Body of pancreas (tissue), 4 donors: Measurements from ENCODE around the gene ZNF90. TPM values are rescaled to one million over a fixed set of nuclear protein-coding genes. Genes with fewer than 3 reads are reported as not detected.

Source experiments
- ATAC-seq: fragments of 150-250 bp; one replicate; pipeline ENCODE4 v1.9.1; 2016
- DNase-seq, 4 donors: peaks; one replicate each; pipeline ENCODE4 v3.0.0-alpha.2; 2019
- H3K27ac ChIP-seq, 4 donors: fragments of 200-600 bp; sonication (generic); 1 replicate in 3 of 4; 2 replicates in 1 of 4; pipeline versions ENCODE4 v1.5.1 to v1.6.1; 2016 to 2019; ENCODE audit warnings: mild to moderate bottlenecking in 1 of 4, mixed read lengths in 1 of 4, moderate library complexity in 1 of 4
- H3K27me3 ChIP-seq, 2 donors: fragments of 200-600 bp; sonication (generic); one replicate each; pipeline ENCODE4 v1.6.0; 2016; ENCODE audit warnings: mild to moderate bottlenecking in 1 of 2
- H3K36me3 ChIP-seq, 2 donors: fragments of 200-600 bp; sonication (generic); replicated peaks in 1 of 2; 2 replicates each; pipeline ENCODE4 v1.5.1; 2016; ENCODE audit warnings: low read depth in 2 of 2; ENCODE audit not compliant: insufficient read depth in 1 of 2
- H3K4me1 ChIP-seq: fragments of 200-600 bp; sonication (generic); one replicate; pipeline ENCODE4 v1.6.0; 2016
- H3K4me3 ChIP-seq, 2 donors: fragments of 200-600 bp; sonication (generic); 1 replicate in 1 of 2; 2 replicates in 1 of 2; pipeline ENCODE4 v1.5.1; 2016 to 2019
- H3K9me3 ChIP-seq, 3 donors: fragments of 200-600 bp; sonication (generic); 1 replicate in 2 of 3; 2 replicates in 1 of 3; pipeline ENCODE4 v1.5.1; 2016
- CTCF ChIP-seq, 7 experiments: fragments of 450-650 bp in 4 of 7; fragments of 200-600 bp in 3 of 7; sonication (generic) in 3 of 7; IDR thresholded peaks; one replicate each; pipeline ENCODE4 v1.5.1; 2016 to 2019; ENCODE audit warnings: antibody characterized with exemption in 7 of 7
- POLR2A ChIP-seq, 3 donors: fragments of 450-650 bp; IDR thresholded peaks; one replicate each; pipeline ENCODE4 v1.6.1; 2016; ENCODE audit warnings: antibody characterized with exemption in 3 of 3, mild to moderate bottlenecking in 2 of 3
- WGBS, 2 donors: methylation state at CpG; one replicate each; pipeline ENCODE4 v1.1.5; 2017; 5-methylcytosine and 5-hydroxymethylcytosine counted together
- intact Hi-C: fragments of 100-400 bp; cut with DNase I; formaldehyde crosslinking; loops from one replicate; pipeline ENCODE4 v1.15.1; 2023
- small RNA-seq: library from RNA; depleted of rRNA; stranded (forward); fragments of <200 nt; gene quantifications from one replicate; pipeline ENCODE3, GENCODE V24; 2016
- total RNA-seq, 2 donors: library from RNA; depleted of rRNA; stranded (reverse); fragments of >200 nt; gene quantifications; one replicate each; pipeline ENCODE4 v1.1.0, GENCODE V29; 2016

Gene ZNF90
- total RNA-seq, 2 donors from 2014 or later = 6.7 to 13.5 TPM

- Histone ChIP-seq H3K27ac (peak overlapping the region in 1 of 4 donors; percentile 83), H3K9me3 (no peaks in the 10 kb centered on the region), H3K4me3 (no peak overlapping the region), H3K36me3 (no peaks in the 10 kb centered on the region), H3K4me1 (peaks cover 15% of the 10 kb centered on the region), H3K27me3 (no peaks in the 10 kb centered on the region)
- DNase-seq (no peak), ATAC-seq (no peak)
- intact Hi-C loops = loop anchor here (10.0 kb wide), 1 partner anchor 70 kb away; no protein-coding TSS in a partner anchor
- whole genome bisulfite sequencing, 2 donors = 72 to 94% methylated on average over 1 of the region's 1 CpG
- no peak for TF ChIP-seq CTCF (IDR thresholded peaks at IDR 0.05)
Observed at GRCh38 chr19:20164456-20164855, 86.7 kb downstream of the ZNF90 start.

- 49 to 54% methylated on average over 7 of the region's 7 CpGs for WGBS, 2 donors
- TF ChIP-seq POLR2A (IDR thresholded peaks at IDR 0.05) (no peak), CTCF (IDR thresholded peaks at IDR 0.05) (no peak)
- Histone ChIP-seq H3K36me3 (no peaks in the 10 kb centered on the region), H3K9me3 (no peaks in the 10 kb centered on the region), H3K27ac (peak overlapping the region in 3 of 4 donors; percentile 1 to 83 (median 71)), H3K4me3 (no peak overlapping the region), H3K4me1 (peaks cover 15% of the 10 kb centered on the region), H3K27me3 (no peaks in the 10 kb centered on the region)
- peak; percentile 31 for ATAC-seq
- intact Hi-C loops = loop anchor here (10.0 kb wide), 1 partner anchor 71 kb away; no protein-coding TSS in a partner anchor
- peak; percentile 18 to 28 (median 24) for DNase-seq
Observed at GRCh38 chr19:20165971-20166592, 88.3 kb downstream of the ZNF90 start.

GRCh38 chr19:20167020-20167644 is 89.3 kb downstream of the ZNF90 start, which contains the start of gene ZNF486:
Gene ZNF486 (plus strand): TSS chr19:20167214. CDS start chr19:20167331, 117 bp downstream.
- ATAC-seq (peak; percentile 97), DNase-seq (peak; percentile 97 to 99 (median 98))
- 0 to 4% methylated on average over 13 to 25 of the region's 25 CpGs for WGBS, 2 donors

GRCh38 chr19:20167651-20168122 is 89.9 kb downstream of the ZNF90 start:
- ATAC-seq (no peak), DNase-seq (no peak)
- H3K4me1 ChIP-seq = peaks cover 9% of the 10 kb centered on the region
- no peaks in the 10 kb centered on the region for H3K9me3 ChIP-seq
- WGBS, 2 donors = 15 to 16% methylated on average over 22 of the region's 22 CpGs
- peak overlapping the region; percentile 53 to 74 for H3K4me3 ChIP-seq
- intact Hi-C loops = loop anchor here (10.0 kb wide), 1 partner anchor 73 kb away; no protein-coding TSS in a partner anchor
- H3K36me3 ChIP-seq = no peaks in the 10 kb centered on the region
- TF ChIP-seq POLR2A (IDR thresholded peaks at IDR 0.05) (no peak), CTCF (IDR thresholded peaks at IDR 0.05) (no peak)
- H3K27ac ChIP-seq = peak overlapping the region in 3 of 4 donors; percentile 71 to 83 (median 72)
- no peaks in the 10 kb centered on the region for H3K27me3 ChIP-seq

More at GRCh38 chr19:20167020-20167644, 89.3 kb downstream of the ZNF90 start, which contains the start of gene ZNF486:
- TF ChIP-seq CTCF (IDR thresholded peaks at IDR 0.05) (no peak), POLR2A (IDR thresholded peaks at IDR 0.05) (peak; percentile 51 to 88 (median 77))
- Histone ChIP-seq H3K27ac (peak within 1 kb of the TSS; percentile 34 to 83 (median 72)), H3K27me3 (no peaks in the 10 kb centered on the region), H3K9me3 (no peaks in the 10 kb centered on the region), H3K36me3 (no peaks in the 10 kb centered on the region), H3K4me3 (peak within 1 kb of the TSS; percentile 53 to 74), H3K4me1 (peaks cover 9% of the 10 kb centered on the region)
- intact Hi-C loops = loop anchor here (10.0 kb wide), 1 partner anchor 72 kb away; no protein-coding TSS in a partner anchor

Small RNA genes within 50 kb of the gene (small RNA-seq; reads per million reads assigned to genes)
- gene AC006539.3 = not detected

Other genes starting within 250 kb of the ZNF90 start
- gene ZNF253, start 212.1 kb upstream of the ZNF90 start, total RNA-seq = 1 to 10 TPM; 7.6 to 8.8 TPM
- 1 to 10 TPM; 2.3 to 5.4 TPM for gene ZNF93, start 177.1 kb upstream of the ZNF90 start, total RNA-seq
- gene ZNF682, start 38.5 kb upstream of the ZNF90 start, total RNA-seq = 1 to 10 TPM; 3.0 to 8.6 TPM
- gene ZNF486, start 89.2 kb downstream of the ZNF90 start, total RNA-seq = 1 to 10 TPM; 3.0 to 6.2 TPM